Gastrocnemius medialis (tissue), 4 donors: ENCODE data around the gene IQCM.

Experiments
- POLR2A ChIP-seq, 2 donors: fragments of 450-650 bp; IDR thresholded peaks; one replicate each; pipeline ENCODE4 v1.6.1; 2017; ENCODE audit warnings: antibody characterized with exemption in 2 of 2, mild to moderate bottlenecking in 2 of 2, moderate library complexity in 2 of 2
- TF ChIP-seq, protein P1 (sequence below), 5 experiments: fragments of 450-650 bp in 3 of 5; fragments of 200-600 bp in 2 of 5; sonication (generic) in 2 of 5; IDR thresholded peaks in 4 of 5; conservative IDR thresholded peaks in 1 of 5; 1 replicate in 4 of 5; 2 replicates in 1 of 5; pipeline ENCODE4 v1.5.1; 2016 to 2019; ENCODE audit warnings: antibody characterized with exemption in 5 of 5, mild to moderate bottlenecking in 3 of 5, moderate library complexity in 3 of 5

DNA sequence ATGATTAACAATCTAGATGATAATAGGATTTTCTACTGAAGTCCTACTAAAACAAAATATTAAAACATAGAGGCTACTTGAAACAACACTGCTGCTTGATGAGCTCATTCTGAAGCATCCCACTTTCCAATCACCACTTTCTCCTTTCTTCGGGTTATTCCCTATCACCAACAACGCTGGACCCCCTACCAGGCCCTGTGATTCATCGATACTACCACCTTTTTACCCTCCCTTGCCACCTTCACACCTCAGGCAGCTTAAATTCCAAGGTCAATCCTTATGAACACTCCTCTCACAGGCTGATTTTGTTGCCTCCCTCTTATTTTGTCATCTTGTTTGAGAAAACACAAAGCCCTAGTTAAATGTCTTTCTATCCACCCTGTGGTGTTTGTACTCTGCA is 102.6 kb downstream of the IQCM start:
- TF ChIP-seq, protein P1, sequence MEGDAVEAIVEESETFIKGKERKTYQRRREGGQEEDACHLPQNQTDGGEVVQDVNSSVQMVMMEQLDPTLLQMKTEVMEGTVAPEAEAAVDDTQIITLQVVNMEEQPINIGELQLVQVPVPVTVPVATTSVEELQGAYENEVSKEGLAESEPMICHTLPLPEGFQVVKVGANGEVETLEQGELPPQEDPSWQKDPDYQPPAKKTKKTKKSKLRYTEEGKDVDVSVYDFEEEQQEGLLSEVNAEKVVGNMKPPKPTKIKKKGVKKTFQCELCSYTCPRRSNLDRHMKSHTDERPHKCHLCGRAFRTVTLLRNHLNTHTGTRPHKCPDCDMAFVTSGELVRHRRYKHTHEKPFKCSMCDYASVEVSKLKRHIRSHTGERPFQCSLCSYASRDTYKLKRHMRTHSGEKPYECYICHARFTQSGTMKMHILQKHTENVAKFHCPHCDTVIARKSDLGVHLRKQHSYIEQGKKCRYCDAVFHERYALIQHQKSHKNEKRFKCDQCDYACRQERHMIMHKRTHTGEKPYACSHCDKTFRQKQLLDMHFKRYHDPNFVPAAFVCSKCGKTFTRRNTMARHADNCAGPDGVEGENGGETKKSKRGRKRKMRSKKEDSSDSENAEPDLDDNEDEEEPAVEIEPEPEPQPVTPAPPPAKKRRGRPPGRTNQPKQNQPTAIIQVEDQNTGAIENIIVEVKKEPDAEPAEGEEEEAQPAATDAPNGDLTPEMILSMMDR (IDR thresholded peaks at IDR 0.05 in 4 of 5, conservative IDR thresholded peaks at IDR 0.05 in 1 of 5), result no peak
- no peak for TF ChIP-seq POLR2A (IDR thresholded peaks at IDR 0.05)
